HepG2 (cell line): ENCODE data around the gene PCGF2. TPM values are rescaled to one million over a fixed set of nuclear protein-coding genes. Genes with fewer than 3 reads are reported as not detected.

Source experiments
- CENPX ChIP-seq: sonication (generic); formaldehyde crosslinking; IDR thresholded peaks from 2 replicates; pipeline ENCODE4 v1.9.0; 2021; ENCODE audit warnings: mild to moderate bottlenecking, missing genetic modification reagents, moderate library complexity
- CREM ChIP-seq, 2 experiments: sonication (generic) in 1 of 2; formaldehyde crosslinking in 1 of 2; IDR thresholded peaks; 2 replicates each; pipeline versions ENCODE4 v1.4.0 to v1.6.1; 2016 to 2020; ENCODE audit warnings: antibody characterized with exemption in 1 of 2, mild to moderate bottlenecking in 1 of 2, missing genetic modification reagents in 1 of 2
- DR1 ChIP-seq: sonication (generic); formaldehyde crosslinking; IDR thresholded peaks from 2 replicates; pipeline ENCODE4 v1.8.0; 2021; ENCODE audit warnings: mild to moderate bottlenecking, missing genetic modification reagents, inconsistent platforms
- FOXO1 ChIP-seq: sonication (generic); formaldehyde crosslinking; IDR thresholded peaks from 2 replicates; pipeline ENCODE4 v1.4.0; 2020; ENCODE audit warnings: missing genetic modification reagents
- GATA4 ChIP-seq: sonication (generic); IDR thresholded peaks from 2 replicates; pipeline ENCODE4 v1.6.1; 2016; ENCODE audit warnings: antibody characterized with exemption, low read depth, borderline replicate concordance
- HMGXB4 ChIP-seq, 2 experiments: sonication (generic) in 1 of 2; formaldehyde crosslinking in 1 of 2; IDR thresholded peaks; 2 replicates each; pipeline versions ENCODE4 v1.4.0 to v1.6.1; 2018 to 2020; ENCODE audit warnings: missing genetic modification reagents in 2 of 2, borderline replicate concordance in 1 of 2, low read depth in 1 of 2, mild to moderate bottlenecking in 1 of 2, missing biosample characterization in 1 of 2
- HNF4G ChIP-seq, 2 experiments: sonication (generic) in 1 of 2; formaldehyde crosslinking in 1 of 2; IDR thresholded peaks; 2 replicates each; pipeline versions ENCODE4 v1.4.0 to v1.6.1; 2011 to 2020; ENCODE audit warnings: borderline replicate concordance in 2 of 2, low read depth in 2 of 2, mild to moderate bottlenecking in 2 of 2, low read length in 1 of 2, missing genetic modification reagents in 1 of 2, moderate library complexity in 1 of 2
- KDM3A ChIP-seq: IDR thresholded peaks from 2 replicates; pipeline ENCODE4 v1.6.1; 2018; ENCODE audit warnings: low read depth, missing compliant biosample characterization
- PCBP1 ChIP-seq: fragments of 200-400 bp; formaldehyde crosslinking; IDR thresholded peaks from 2 replicates; pipeline ENCODE4 v1.6.1; 2017; ENCODE audit warnings: mild to moderate bottlenecking, low read depth, low read length, borderline replicate concordance
- PHF5A ChIP-seq: IDR thresholded peaks from one replicate; pipeline ENCODE4 v1.6.1; 2018; ENCODE audit warnings: low read depth, missing genetic modification reagents; ENCODE audit not compliant: unreplicated experiment
- PRDM4 ChIP-seq: sonication (generic); formaldehyde crosslinking; IDR thresholded peaks from 2 replicates; pipeline ENCODE4 v1.9.0; 2021; ENCODE audit warnings: missing genetic modification reagents, borderline replicate concordance
- SIX4 ChIP-seq: sonication (generic); formaldehyde crosslinking; IDR thresholded peaks from 2 replicates; pipeline ENCODE4 v1.4.0; 2020; ENCODE audit warnings: missing genetic modification reagents
- SKI ChIP-seq: fragments of 450-650 bp; IDR thresholded peaks from one replicate; pipeline ENCODE4 v1.6.1; 2018; ENCODE audit warnings: mild to moderate bottlenecking; ENCODE audit not compliant: partially characterized antibody
- SOX13 ChIP-seq, 3 experiments: fragments of 450-650 bp in 1 of 3; sonication (generic) in 1 of 3; formaldehyde crosslinking in 1 of 3; IDR thresholded peaks in 2 of 3; conservative IDR thresholded peaks in 1 of 3; 2 replicates each; pipeline versions ENCODE4 v1.5.0 to v1.6.1; 2016 to 2020; ENCODE audit warnings: antibody characterized with exemption in 1 of 3, mild to moderate bottlenecking in 1 of 3, missing compliant biosample characterization in 1 of 3, missing genetic modification reagents in 1 of 3, moderate library complexity in 1 of 3
- TFDP2 ChIP-seq: sonication (generic); formaldehyde crosslinking; IDR thresholded peaks from 2 replicates; pipeline ENCODE4 v1.4.0; 2020; ENCODE audit warnings: missing genetic modification reagents
- TRIM24 ChIP-seq: sonication (generic); formaldehyde crosslinking; IDR thresholded peaks from 2 replicates; pipeline ENCODE4 v1.8.0; 2022; ENCODE audit warnings: mild to moderate bottlenecking, missing genetic modification reagents
- ZFP37 ChIP-seq: sonication (generic); formaldehyde crosslinking; IDR thresholded peaks from 2 replicates; pipeline ENCODE4 v1.4.0; 2020; ENCODE audit warnings: missing genetic modification reagents, borderline replicate concordance
- ZFP41 ChIP-seq: sonication (generic); formaldehyde crosslinking; IDR thresholded peaks from 2 replicates; pipeline ENCODE4 v1.4.0; 2020; ENCODE audit warnings: mild to moderate bottlenecking, missing genetic modification reagents, borderline replicate concordance
- ZNF740 ChIP-seq: sonication (generic); formaldehyde crosslinking; IDR thresholded peaks from 2 replicates; pipeline ENCODE4 v1.4.0; 2020; ENCODE audit warnings: missing genetic modification reagents
- ZNF747 ChIP-seq: sonication (generic); formaldehyde crosslinking; IDR thresholded peaks from 2 replicates; pipeline ENCODE4 v1.8.1; 2023; ENCODE audit warnings: missing genetic modification reagents, mild to moderate bottlenecking, borderline replicate concordance
- ZNF839 ChIP-seq: sonication (generic); formaldehyde crosslinking; IDR thresholded peaks from 2 replicates; pipeline ENCODE4 v1.4.0; 2020; ENCODE audit warnings: missing genetic modification reagents, mild to moderate bottlenecking, borderline replicate concordance
- polyA plus RNA-seq, 8 experiments: library from polyadenylated mRNA; depleted of rRNA in 3 of 8; stranded (reverse) in 7 of 8; unstranded in 1 of 8; fragments of >200 nt; fragmentation: Illumina TruSeq in 4 of 8; extraction: Trizol in 4 of 8; gene quantifications; 2 replicates each; pipeline versions ENCODE4 v1.2.1 to v1.2.3, GENCODE V29; 2011 to 2016; ENCODE audit warnings: low read depth in 4 of 8, missing spikeins in 1 of 8, mixed read lengths in 1 of 8; ENCODE audit not compliant: insufficient read depth in 1 of 8
- total RNA-seq, 5 experiments: library from RNA; depleted of rRNA; stranded (reverse); fragments of >200 nt; fragmentation: Illumina TruSeq; extraction: Trizol; gene quantifications; 2 replicates each; pipeline ENCODE4 v1.2.3, GENCODE V29; 2016; ENCODE audit warnings: low read depth in 1 of 5

Gene PCGF2
- total and polyA plus RNA-seq, 2 of the 13 experiments (the other 11 are each of a cell fraction or from before 2014, with no cell fraction given) = 11.6 to 29.4 TPM

- TF ChIP-seq DR1 (CRISPR knock-in tag) (peak; percentile 85), HNF4G (IDR thresholded peaks at IDR 0.05; ENCODE audit: borderline replicate concordance, low read depth, low read length) (peak; percentile 20; the same call in 1 of the 2 replicates), HNF4G (CRISPR knock-in tag; IDR thresholded peaks at IDR 0.05; ENCODE audit: borderline replicate concordance, low read depth) (no peak), ZFP41 (no peak; the same call in 1 of the 2 replicates), HMGXB4 (CRISPR knock-in tag; IDR thresholded peaks at IDR 0.05; ENCODE audit: borderline replicate concordance in 1 of 2, low read depth in 1 of 2) (peak in 1 of 2 experiments; percentile 85; a peak in 3 of 4 replicates), PRDM4 (CRISPR knock-in tag) (no peak), ZNF740 (CRISPR knock-in tag) (no peak; the same call in 1 of the 2 replicates), SKI (peak; percentile 28), ZFP37 (CRISPR knock-in tag) (no peak), PCBP1 (peak; percentile 81; the same call in 1 of the 2 replicates), ZNF839 (CRISPR knock-in tag) (no peak), KDM3A (CRISPR knock-in tag) (0 out of 2 replicates have a peak, but pooled peaks have one; percentile 2), TFDP2 (CRISPR knock-in tag) (peak; percentile 97), CENPX (CRISPR knock-in tag) (no peak), TRIM24 (CRISPR knock-in tag) (no peak), PHF5A (CRISPR knock-in tag) (peak; percentile 93), FOXO1 (CRISPR knock-in tag) (no peak), SIX4 (peak; percentile 75), GATA4 (peak; percentile 19; the same call in 1 of the 2 replicates), CREM (IDR thresholded peaks at IDR 0.05) (peak; percentile 94), CREM (CRISPR knock-in tag; IDR thresholded peaks at IDR 0.05) (no peak), ZNF747 (CRISPR knock-in tag) (peak; percentile 76), SOX13 (IDR thresholded peaks at IDR 0.05) (peak; percentile 99), SOX13 (CRISPR knock-in tag; conservative IDR thresholded peaks at IDR 0.05 in 1 of 2, IDR thresholded peaks at IDR 0.05 in 1 of 2) (peak in 1 of 2 experiments; percentile 47; a peak in 1 of 4 replicates)
Measured at GRCh38 chr17:38752308-38753070, 4.4 kb upstream of the PCGF2 start, which contains the start of gene PSMB3 (continued).
